Loucy (cell line): Measurements from ENCODE around the gene NUP214.
A peak's percentile ranks its signal among the peaks of the same experiment; 100 is the strongest.

Experiments
- H2AFZ ChIP-seq: fragments of 200-600 bp; sonication (generic); 2 replicates; pipeline ENCODE4 v1.6.0; 2016; ENCODE audit warnings: antibody characterized with exemption, mild to moderate bottlenecking, low read length, moderate library complexity
- H3F3A ChIP-seq: fragments of 200-600 bp; 2 replicates; pipeline ENCODE4 v1.6.0; 2016; ENCODE audit warnings: antibody characterized with exemption, low read depth, mild to moderate bottlenecking
- H3K27me3 ChIP-seq: fragments of 200-600 bp; sonication (generic); 2 replicates; pipeline ENCODE4 v1.6.1; 2014; ENCODE audit warnings: low read length, mild to moderate bottlenecking; ENCODE audit not compliant: insufficient read depth, poor library complexity, severe bottlenecking
- H3K36me3 ChIP-seq: fragments of 200-600 bp; sonication (generic); 2 replicates; pipeline ENCODE4 v1.6.1; 2016; ENCODE audit warnings: low read length; ENCODE audit not compliant: insufficient read depth
- H3K4me1 ChIP-seq: fragments of 200-600 bp; sonication (generic); 2 replicates; pipeline ENCODE4 v1.5.1; 2014; ENCODE audit warnings: low read length, mild to moderate bottlenecking; ENCODE audit not compliant: insufficient read depth, poor library complexity, severe bottlenecking
- H3K4me2 ChIP-seq: fragments of 200-600 bp; sonication (generic); 2 replicates; pipeline ENCODE4 v1.6.0; 2014; ENCODE audit warnings: antibody characterized with exemption, low read length, low read depth, mild to moderate bottlenecking; ENCODE audit not compliant: poor library complexity, severe bottlenecking
- H3K4me3 ChIP-seq: fragments of 200-600 bp; sonication (generic); 2 replicates; pipeline ENCODE4 v1.5.1; 2014; ENCODE audit warnings: low read length, mild to moderate bottlenecking, mixed read lengths; ENCODE audit not compliant: poor library complexity, severe bottlenecking
- H3K79me2 ChIP-seq: fragments of 200-600 bp; sonication (generic); 2 replicates; pipeline ENCODE4 v1.6.1; 2014; ENCODE audit warnings: low read length; ENCODE audit not compliant: insufficient read depth
- H3K9ac ChIP-seq: fragments of 200-600 bp; sonication (generic); 2 replicates; pipeline ENCODE4 v1.6.0; 2014; ENCODE audit warnings: mild to moderate bottlenecking, low read depth, low read length, moderate library complexity; ENCODE audit not compliant: poor library complexity, severe bottlenecking
- H3K9me2 ChIP-seq: fragments of 200-600 bp; sonication (generic); replicated peaks from 2 replicates; pipeline ENCODE4 v1.6.1; 2016; ENCODE audit warnings: low read depth, low read length, mixed read lengths
- H3K9me3 ChIP-seq: fragments of 200-600 bp; sonication (generic); 2 replicates; pipeline ENCODE4 v1.6.1; 2014; ENCODE audit warnings: mild to moderate bottlenecking, antibody characterized with exemption, low read length, low read depth; ENCODE audit not compliant: insufficient read depth
- H4K20me1 ChIP-seq: fragments of 200-600 bp; sonication (generic); 2 replicates; pipeline ENCODE4 v1.6.0; 2014; ENCODE audit warnings: antibody characterized with exemption, low read length, mild to moderate bottlenecking; ENCODE audit not compliant: insufficient read depth, poor library complexity, severe bottlenecking
- EZH2phosphoT487 ChIP-seq: fragments of 200-600 bp; IDR thresholded peaks from 2 replicates; pipeline ENCODE4 v1.6.1; 2018; ENCODE audit warnings: antibody characterized with exemption, mild to moderate bottlenecking, moderate library complexity, borderline replicate concordance
- TF ChIP-seq, protein P1 (sequence below): fragments of 200-600 bp; sonication (generic); conservative IDR thresholded peaks from 2 replicates; pipeline ENCODE4 v1.5.1; 2014; ENCODE audit warnings: mild to moderate bottlenecking, antibody characterized with exemption, low read length

The NUP214 gene

DNA sequence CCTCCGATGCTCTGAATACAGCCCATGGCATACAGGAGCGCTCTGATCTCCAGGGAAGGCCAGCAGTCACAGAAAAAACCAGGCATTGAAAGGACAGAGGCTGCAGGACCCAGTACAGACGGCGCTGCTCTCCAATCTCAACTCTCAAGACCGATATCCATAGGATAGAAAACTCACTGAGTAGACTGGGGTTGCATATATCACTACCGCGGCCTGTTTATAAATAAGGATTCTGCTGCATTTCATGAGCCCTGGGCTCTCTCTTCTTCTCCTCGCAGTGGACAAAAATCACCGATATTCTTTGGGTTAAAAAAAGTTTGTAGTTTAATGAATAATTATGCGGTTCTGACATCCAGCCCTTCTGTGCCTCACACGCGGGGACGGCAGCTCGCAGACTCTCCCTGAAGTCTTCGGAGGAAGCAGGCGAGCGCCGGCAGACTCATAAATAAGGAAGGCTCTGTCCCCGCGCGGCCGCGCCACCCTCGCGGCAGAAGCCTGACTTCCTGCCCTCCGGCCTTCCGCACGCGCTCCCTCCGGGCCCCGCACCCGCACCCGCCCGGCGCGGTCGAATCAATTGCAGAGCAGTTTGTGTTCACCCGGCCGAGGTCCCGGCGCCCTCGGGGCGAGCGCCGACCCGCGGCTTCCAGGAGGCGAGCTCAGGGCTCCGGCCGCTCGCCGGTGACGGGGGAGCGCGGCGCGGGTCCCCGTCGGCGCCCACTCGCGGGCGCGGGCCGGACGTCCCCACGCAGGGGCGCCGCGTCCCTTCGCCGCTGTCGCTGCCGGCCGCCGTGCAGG lies 150.9 kb downstream of the NUP214 start, which contains the start of gene FAM78A:
TSS of gene FAM78A (minus strand) at position 417 of the 795 bp plus-strand sequence. CDS start at position 86, 331 bp downstream.
- H3K27me3 ChIP-seq = no peaks in the 10 kb centered on the region

DNA sequence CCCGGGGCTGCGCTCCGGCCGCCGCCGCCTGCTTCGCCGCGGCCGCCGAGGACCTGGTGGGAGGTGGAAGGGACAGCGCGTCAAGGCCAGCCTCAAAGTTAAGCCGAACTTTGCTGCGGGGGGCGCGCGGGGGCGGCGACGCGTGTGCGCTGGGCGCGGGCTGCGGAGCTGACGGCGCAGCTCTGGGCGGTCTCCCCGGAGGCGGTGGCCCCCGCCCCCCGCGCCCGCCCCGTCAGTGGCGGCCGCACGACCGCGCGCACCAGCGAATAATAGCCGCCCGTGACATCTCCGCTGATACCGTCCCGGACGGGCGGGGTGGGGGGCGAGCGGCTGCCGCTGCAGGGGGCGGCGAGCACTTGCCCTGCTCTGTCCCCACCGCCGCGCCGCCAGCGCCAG lies 151.5 kb downstream of the NUP214 start:
- Histone ChIP-seq H3K9me2 (no peaks in the 10 kb centered on the region), H3K79me2 (peaks cover 46% of the 10 kb centered on the region), H3K4me1 (peaks cover 48% of the 10 kb centered on the region), H3F3A (no peaks in the 10 kb centered on the region), H4K20me1 (no peaks in the 10 kb centered on the region), H3K9ac (peak overlapping the region; percentile 59), H3K27me3 (no peaks in the 10 kb centered on the region), H2AFZ (no peak overlapping the region), H3K36me3 (no peaks in the 10 kb centered on the region), H3K4me3 (peak overlapping the region; percentile 67), H3K9me3 (no peaks in the 10 kb centered on the region), H3K4me2 (peak overlapping the region; percentile 90)
- TF ChIP-seq EZH2phosphoT487 = no peak

More for the DNA sequence above, 150.9 kb downstream of the NUP214 start, which contains the start of gene FAM78A:
- Histone ChIP-seq H4K20me1 (no peaks in the 10 kb centered on the region), H3K9ac (peak within 1 kb of the TSS; percentile 84), H3K9me3 (no peaks in the 10 kb centered on the region), H2AFZ (0 out of 2 replicates have a peak within 1 kb of the TSS, but pooled peaks have one; percentile 45), H3F3A (no peaks in the 10 kb centered on the region), H3K4me3 (peak within 1 kb of the TSS; percentile 67), H3K4me1 (peaks cover 54% of the 10 kb centered on the region), H3K4me2 (peak within 1 kb of the TSS; percentile 90), H3K9me2 (no peaks in the 10 kb centered on the region), H3K36me3 (no peaks in the 10 kb centered on the region), H3K79me2 (peaks cover 52% of the 10 kb centered on the region)
- TF ChIP-seq, protein P1, sequence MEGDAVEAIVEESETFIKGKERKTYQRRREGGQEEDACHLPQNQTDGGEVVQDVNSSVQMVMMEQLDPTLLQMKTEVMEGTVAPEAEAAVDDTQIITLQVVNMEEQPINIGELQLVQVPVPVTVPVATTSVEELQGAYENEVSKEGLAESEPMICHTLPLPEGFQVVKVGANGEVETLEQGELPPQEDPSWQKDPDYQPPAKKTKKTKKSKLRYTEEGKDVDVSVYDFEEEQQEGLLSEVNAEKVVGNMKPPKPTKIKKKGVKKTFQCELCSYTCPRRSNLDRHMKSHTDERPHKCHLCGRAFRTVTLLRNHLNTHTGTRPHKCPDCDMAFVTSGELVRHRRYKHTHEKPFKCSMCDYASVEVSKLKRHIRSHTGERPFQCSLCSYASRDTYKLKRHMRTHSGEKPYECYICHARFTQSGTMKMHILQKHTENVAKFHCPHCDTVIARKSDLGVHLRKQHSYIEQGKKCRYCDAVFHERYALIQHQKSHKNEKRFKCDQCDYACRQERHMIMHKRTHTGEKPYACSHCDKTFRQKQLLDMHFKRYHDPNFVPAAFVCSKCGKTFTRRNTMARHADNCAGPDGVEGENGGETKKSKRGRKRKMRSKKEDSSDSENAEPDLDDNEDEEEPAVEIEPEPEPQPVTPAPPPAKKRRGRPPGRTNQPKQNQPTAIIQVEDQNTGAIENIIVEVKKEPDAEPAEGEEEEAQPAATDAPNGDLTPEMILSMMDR = 0 out of 2 replicates have a peak, but pooled peaks have one; percentile 13
- no peak for TF ChIP-seq EZH2phosphoT487

DNA sequence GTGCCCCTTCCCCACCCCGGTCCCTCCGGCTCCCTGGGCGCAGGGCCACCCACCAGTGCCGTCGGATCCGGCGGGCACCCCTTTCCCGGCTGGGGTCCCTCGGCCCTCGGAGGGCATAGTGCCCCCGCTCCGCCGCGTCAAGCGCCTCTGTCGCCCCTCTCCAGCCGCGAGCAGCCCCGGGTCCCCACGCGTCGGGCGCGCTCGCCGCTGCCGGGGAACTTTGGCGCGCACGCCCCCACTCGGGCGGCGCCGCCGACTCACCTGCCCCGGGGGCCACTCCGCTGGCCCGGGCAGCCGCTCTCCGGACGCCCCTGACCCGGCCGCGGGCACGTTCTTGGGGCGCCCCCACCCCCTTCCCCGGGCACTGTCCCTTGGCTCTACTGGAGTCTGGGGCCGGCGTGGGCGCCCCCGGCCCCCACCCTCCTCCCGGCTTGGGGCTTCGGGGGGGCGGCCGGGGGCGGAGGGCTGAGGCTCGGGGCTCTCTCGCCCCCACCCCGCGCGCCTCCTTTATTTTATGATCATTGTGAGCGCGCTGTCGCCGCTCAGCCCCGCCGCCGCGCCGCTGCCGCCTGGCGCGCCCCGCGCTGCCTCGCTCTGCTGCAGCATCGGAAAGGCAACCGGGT lies 152.0 kb downstream of the NUP214 start:
- no peaks in the 10 kb centered on the region for H3K36me3 ChIP-seq
- H3K9me3 ChIP-seq = no peaks in the 10 kb centered on the region
- H3F3A ChIP-seq = no peaks in the 10 kb centered on the region
- no peaks in the 10 kb centered on the region for H3K9me2 ChIP-seq
- H3K4me2 ChIP-seq = peak overlapping the region; percentile 90
- H3K27me3 ChIP-seq = no peaks in the 10 kb centered on the region
- no peaks in the 10 kb centered on the region for H4K20me1 ChIP-seq
- TF ChIP-seq, protein P1 = 0 out of 2 replicates have a peak, but pooled peaks have one; percentile 14
- no peak for TF ChIP-seq EZH2phosphoT487
- H3K4me1 ChIP-seq = peaks cover 43% of the 10 kb centered on the region
- H2AFZ ChIP-seq = peak overlapping the region; percentile 45; the same call in 1 of the 2 replicates
- H3K9ac ChIP-seq = peak overlapping the region; percentile 59
- peak overlapping the region; percentile 67 for H3K4me3 ChIP-seq
- H3K79me2 ChIP-seq = peaks cover 41% of the 10 kb centered on the region
